MCF 10A (cell line): ENCODE results near the gene FNDC8. TPM values are rescaled to one million over a fixed set of nuclear protein-coding genes. Genes with fewer than 3 reads are reported as not detected.

Experiments used
- BruUV-seq: library from RNA; stranded (reverse); fragments of 400-500 nt; replicated peaks from 2 replicates; lab custom pipeline; 2021; lab: Mats Ljungman, UMichigan
- CTCF ChIA-PET: fragments of 300-600 bp; sonication (Branson Sonifier 250); formaldehyde crosslinking; extraction: SDS; loops from one replicate; lab custom pipeline; 2021; ENCODE audit warnings: antibody characterized with exemption, inconsistent platforms; lab: Yijun Ruan, JAX
- POLR2A ChIA-PET: fragments of 300-600, 350-650 bp; sonication (Branson Sonifier 250); formaldehyde crosslinking; extraction: SDS; loops from one replicate; lab custom pipeline; 2020; ENCODE audit warnings: antibody characterized with exemption, inconsistent platforms; lab: Yijun Ruan, JAX
- DNase-seq: peaks from one replicate; pipeline ENCODE4 v3.0.0-alpha.2; 2018; ENCODE audit not compliant: unreplicated experiment
- H3K27ac Mint-ChIP-seq: one replicate; pipeline ENCODE4 v1.8.0; 2022; ENCODE audit warnings: mild to moderate bottlenecking, low read depth, mixed read lengths; ENCODE audit not compliant: unreplicated experiment
- H3K27me3 Mint-ChIP-seq: one replicate; pipeline ENCODE4 v1.8.0; 2022; ENCODE audit warnings: mixed read lengths; ENCODE audit not compliant: insufficient read depth, unreplicated experiment
- H3K36me3 Mint-ChIP-seq: one replicate; pipeline ENCODE4 v1.8.0; 2022; ENCODE audit warnings: mild to moderate bottlenecking, moderate library complexity, mixed read lengths; ENCODE audit not compliant: insufficient read depth, unreplicated experiment
- H3K4me1 Mint-ChIP-seq: one replicate; pipeline ENCODE4 v1.8.0; 2022; ENCODE audit warnings: mixed read lengths; ENCODE audit not compliant: insufficient read depth, unreplicated experiment
- H3K4me3 Mint-ChIP-seq: one replicate; pipeline ENCODE4 v1.8.0; 2022; ENCODE audit warnings: mild to moderate bottlenecking, moderate library complexity, mixed read lengths; ENCODE audit not compliant: unreplicated experiment
- H3K9me3 Mint-ChIP-seq: one replicate; pipeline ENCODE4 v1.8.0; 2022; ENCODE audit warnings: mixed read lengths; ENCODE audit not compliant: unreplicated experiment
- CTCF ChIP-seq: fragments of 200-600 bp; IDR thresholded peaks from one replicate; pipeline ENCODE4 v1.8.0; 2022; ENCODE audit warnings: antibody characterized with exemption, mild to moderate bottlenecking; ENCODE audit not compliant: unreplicated experiment
- intact Hi-C: fragments of 100-400 bp; cut with micrococcal nuclease; formaldehyde crosslinking; loops from 2 replicates; pipeline ENCODE4 v1.14.1; 2022
- total RNA-seq: library from RNA; stranded (reverse); gene quantifications from 2 replicates; pipeline ENCODE4 v1.2.3, GENCODE V29; 2022

The FNDC8 gene
- total RNA-seq, 1 experiment from 2014 or later = not detected

GRCh38 chr17:35132816-35133550, 11.6 kb downstream of the FNDC8 start:
- Mint-ChIP-seq H3K27ac (no peak overlapping the region), H3K4me3 (no peak overlapping the region), H3K4me1 (no peaks in the 10 kb centered on the region), H3K27me3 (no peaks in the 10 kb centered on the region), H3K36me3 (peaks cover 51% of the 10 kb centered on the region), H3K9me3 (no peaks in the 10 kb centered on the region)
- POLR2A ChIA-PET = no interaction called here
- TF ChIP-seq CTCF = no peak
- no peak for DNase-seq
- intact Hi-C loops = no loop called here
- CTCF ChIA-PET = interaction anchor here (1.0 kb wide), 1 partner anchor 14 kb away, joined by 3 read pairs; no protein-coding TSS in a partner anchor
- BruUV-seq = no TSS peak

- CTCF ChIA-PET = interaction anchor here (1.5 kb wide), 1 partner anchor 15 kb away, joined by 7 read pairs; the partner anchor contains the start of gene RAD51D
- no TSS peak for BruUV-seq
- H3K4me3 Mint-ChIP-seq = no peak overlapping the region
Measured at GRCh38 chr17:35135322-35135721, 13.9 kb downstream of the FNDC8 start.

GRCh38 chr17:35138218-35138617, 16.8 kb downstream of the FNDC8 start:
- no peak for TF ChIP-seq CTCF
- no peaks in the 10 kb centered on the region for H3K27me3 Mint-ChIP-seq
- no peaks in the 10 kb centered on the region for H3K9me3 Mint-ChIP-seq
- BruUV-seq = no TSS peak
- peaks cover 51% of the 10 kb centered on the region for H3K36me3 Mint-ChIP-seq
- no peak overlapping the region for H3K4me3 Mint-ChIP-seq
- DNase-seq = no peak
- ChIA-PET CTCF (interaction anchor here (0.5 to 2.2 kb wide), 4 partner anchors 18 to 631 kb away, joined by 3 to 6 read pairs (median 3); no protein-coding TSS in a partner anchor), POLR2A (no interaction called here)
- H3K27ac Mint-ChIP-seq = peak overlapping the region; percentile 59
- intact Hi-C loops = no loop called here
- peaks cover under 1% of the 10 kb centered on the region for H3K4me1 Mint-ChIP-seq

More at GRCh38 chr17:35135322-35135721, 13.9 kb downstream of the FNDC8 start:
- peak overlapping the region; percentile 27 for H3K27ac Mint-ChIP-seq
- POLR2A ChIA-PET = no interaction called here
- TF ChIP-seq CTCF = no peak
- intact Hi-C loops = no loop called here
- no peaks in the 10 kb centered on the region for H3K27me3 Mint-ChIP-seq
- DNase-seq = no peak
- H3K4me1 Mint-ChIP-seq = no peaks in the 10 kb centered on the region
- peaks cover 66% of the 10 kb centered on the region for H3K36me3 Mint-ChIP-seq
- no peaks in the 10 kb centered on the region for H3K9me3 Mint-ChIP-seq

GRCh38 chr17:35141681-35142466, 20.5 kb downstream of the FNDC8 start, which contains the start of gene NLE1:
TSS of gene NLE1 (minus strand) at chr17:35142303. CDS start at chr17:35142275, 28 bp downstream.
- ChIA-PET CTCF (interaction anchor here (0.6 to 2.6 kb wide), 11 partner anchors 8 to 709 kb away, joined by 3 to 15 read pairs (median 3); partner anchors contain the start of gene RAD51D), POLR2A (interaction anchor here (0.6 to 1.7 kb wide), 7 partner anchors 19 to 941 kb away, joined by 3 to 11 read pairs (median 3); partner anchors contain the start of genes RAD51D, RFFL and SLFN5)
- BruUV-seq = TSS peak; percentile 65
- Mint-ChIP-seq H3K9me3 (no peaks in the 10 kb centered on the region), H3K36me3 (peaks cover 28% of the 10 kb centered on the region), H3K27me3 (no peaks in the 10 kb centered on the region), H3K4me3 (peak within 1 kb of the TSS; percentile 73), H3K27ac (no peak within 1 kb of the TSS), H3K4me1 (peaks cover 4% of the 10 kb centered on the region)
- intact Hi-C loops = loop anchor here (1.0 kb wide), 2 partner anchors 100 to 722 kb away; no protein-coding TSS in a partner anchor
- peak; percentile 73 for DNase-seq
- TF ChIP-seq CTCF = peak; percentile 96
